Activated CD4-positive, alpha-beta T cell treated with anti-CD3 and anti-CD28 coated beads for 36 hours (primary cell): ENCODE results near the gene CCND3. TPM values are rescaled to one million over a fixed set of nuclear protein-coding genes. Genes with fewer than 3 reads are reported as not detected.
A peak's percentile ranks its signal among the peaks of the same experiment; 100 is the strongest.

Source experiments
- ATAC-seq: fragments of 200-7000 bp; cut with Tn5 transposase; one replicate; pipeline ENCODE4 v1.10.0; 2021; ENCODE audit warnings: mild to moderate bottlenecking, moderate library complexity
- CTCF ChIA-PET: fragments of 350-600 bp; sonication (Branson Sonifier 250); formaldehyde crosslinking; loops from one replicate; lab custom pipeline; 2021; ENCODE audit warnings: antibody characterized with exemption; lab: Charles Lee
- POLR2A ChIA-PET: fragments of 350-600 bp; sonication (Branson Sonifier 250); formaldehyde crosslinking; loops from one replicate; lab custom pipeline; 2021; ENCODE audit warnings: antibody characterized with exemption, inconsistent platforms; lab: Charles Lee
- DNase-seq: peaks from one replicate; pipeline ENCODE4 v3.0.0-alpha.2; 2020
- H3K27ac Mint-ChIP-seq: one replicate; pipeline ENCODE4 v1.8.0; 2021; ENCODE audit warnings: mixed read lengths
- H3K27me3 Mint-ChIP-seq: one replicate; pipeline ENCODE4 v1.8.0; 2021; ENCODE audit warnings: mixed read lengths
- H3K36me3 Mint-ChIP-seq: one replicate; pipeline ENCODE4 v1.8.0; 2021; ENCODE audit warnings: low read depth, mixed read lengths
- H3K4me1 Mint-ChIP-seq: one replicate; pipeline ENCODE4 v1.8.0; 2021; ENCODE audit warnings: mixed read lengths
- H3K4me3 Mint-ChIP-seq: one replicate; pipeline ENCODE4 v1.8.0; 2021; ENCODE audit warnings: mild to moderate bottlenecking, moderate library complexity, mixed read lengths
- H3K9me3 Mint-ChIP-seq: one replicate; pipeline ENCODE4 v1.8.0; 2021; ENCODE audit warnings: low read depth, mixed read lengths
- intact Hi-C, 2 experiments: fragments of 100-400 bp; cut with DNase I in 1 of 2; cut with micrococcal nuclease in 1 of 2; formaldehyde crosslinking; loops; one replicate each; pipeline versions ENCODE4 v1.14.2 to v1.15.1; 2022 to 2024; cut with DNase I, micrococcal nuclease
- total RNA-seq, 2 experiments: library from RNA; stranded (reverse); gene quantifications; one replicate each; pipeline ENCODE4 v1.2.3, GENCODE V29; 2021

Gene CCND3
- total RNA-seq, 2 experiments from 2014 or later = 625 to 806 TPM

DNA sequence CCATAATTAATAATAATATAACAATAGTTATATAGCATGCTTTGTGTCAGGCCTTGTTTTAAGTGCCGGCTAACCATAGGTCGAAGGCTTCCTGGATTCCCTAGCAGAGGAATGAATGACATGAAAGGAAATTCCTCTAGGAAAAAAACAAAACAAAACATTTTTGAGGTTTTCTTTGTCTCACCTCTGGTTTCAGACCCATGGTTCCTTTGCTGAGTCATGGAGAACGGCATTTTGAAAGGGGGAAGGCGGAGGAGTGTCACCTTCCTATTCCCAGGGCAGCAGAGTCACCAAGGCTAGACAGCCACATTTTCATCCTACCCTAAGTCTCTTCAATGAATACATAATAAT is 25.3 kb upstream of the CCND3 start:
- Mint-ChIP-seq H3K4me1 (peaks cover 89% of the 10 kb centered on the region), H3K27ac (peak overlapping the region; percentile 92), H3K36me3 (peaks cover 14% of the 10 kb centered on the region), H3K9me3 (peaks cover 3% of the 10 kb centered on the region), H3K4me3 (no peak overlapping the region), H3K27me3 (no peaks in the 10 kb centered on the region)
- ChIA-PET CTCF (interaction anchor here (0.6 to 2.3 kb wide), 6 partner anchors 11 to 84 kb away, joined by 3 to 14 read pairs (median 6); partner anchors contain the start of genes CCND3 and TAF8), POLR2A (interaction anchor here (0.7 to 1.4 kb wide), 3 partner anchors 10 to 73 kb away, joined by 3 to 7 read pairs (median 6); no protein-coding TSS in a partner anchor)
- intact Hi-C loops = no loop called here
- DNase-seq (peak; percentile 32), ATAC-seq (no peak)

- Mint-ChIP-seq H3K4me3 (no peak overlapping the region), H3K27ac (peak overlapping the region; percentile 75), H3K36me3 (peaks cover 20% of the 10 kb centered on the region), H3K27me3 (no peaks in the 10 kb centered on the region), H3K4me1 (peaks cover 92% of the 10 kb centered on the region), H3K9me3 (peaks cover 5% of the 10 kb centered on the region)
- intact Hi-C loops = no loop called here
- ATAC-seq = no peak
- DNase-seq = peak; percentile 9
- CTCF ChIA-PET = interaction anchor here (0.6 to 1.6 kb wide), 5 partner anchors 18 to 75 kb away, joined by 3 to 8 read pairs (median 4); partner anchors contain the start of gene CCND3
- POLR2A ChIA-PET = no interaction called here
These were observed 24.8 kb upstream of the CCND3 start for GRCh38 chr6:41966214-41966920.

DNA sequence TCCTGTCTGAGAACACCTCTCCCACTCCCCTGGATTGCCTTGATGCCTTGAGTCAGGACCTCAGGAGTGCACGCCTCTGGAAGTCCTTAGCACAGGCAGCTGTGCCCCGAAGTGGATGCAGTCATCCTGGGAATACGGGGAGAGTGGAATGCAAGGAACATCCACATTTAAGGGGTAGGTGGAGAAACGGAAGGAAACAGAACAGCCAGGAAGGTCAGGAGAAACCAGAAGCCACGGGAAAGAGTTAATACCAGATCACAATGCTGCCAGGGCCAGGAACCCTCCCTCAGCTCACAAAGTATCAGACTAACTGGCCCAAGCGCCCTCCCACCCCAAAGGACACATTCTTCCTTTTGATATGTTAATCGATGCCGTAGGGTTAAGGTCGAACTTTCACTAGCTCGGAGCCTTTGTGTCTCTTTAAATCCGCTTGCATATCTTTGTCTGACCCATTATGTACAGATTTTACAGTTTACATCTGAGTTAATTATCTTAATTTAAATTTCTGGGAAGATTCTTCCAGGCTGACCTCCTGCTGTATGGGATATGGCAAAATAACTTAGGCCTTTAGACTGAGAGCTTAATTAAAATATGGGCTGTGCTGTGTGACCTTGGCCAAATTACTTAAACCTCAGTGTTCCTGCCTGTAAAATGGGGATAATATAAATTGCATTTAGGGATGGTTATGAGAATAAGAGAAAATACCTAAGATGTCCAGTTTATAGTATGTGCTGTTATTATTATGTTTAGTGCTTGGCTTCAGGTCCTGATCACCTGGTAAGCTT is 24.0 kb upstream of the CCND3 start:
- CTCF ChIA-PET = interaction anchor here (0.7 to 2.6 kb wide), 5 partner anchors 12 to 76 kb away, joined by 3 to 11 read pairs (median 4); partner anchors contain the start of gene CCND3
- DNase-seq = peak; percentile 5
- POLR2A ChIA-PET = no interaction called here
- peak overlapping the region; percentile 81 for H3K27ac Mint-ChIP-seq
- intact Hi-C loops = no loop called here
- no peaks in the 10 kb centered on the region for H3K27me3 Mint-ChIP-seq
- peaks cover 5% of the 10 kb centered on the region for H3K9me3 Mint-ChIP-seq
- no peak for ATAC-seq
- H3K4me1 Mint-ChIP-seq = peaks cover 92% of the 10 kb centered on the region
- H3K36me3 Mint-ChIP-seq = peaks cover 19% of the 10 kb centered on the region
- H3K4me3 Mint-ChIP-seq = no peak overlapping the region

DNA sequence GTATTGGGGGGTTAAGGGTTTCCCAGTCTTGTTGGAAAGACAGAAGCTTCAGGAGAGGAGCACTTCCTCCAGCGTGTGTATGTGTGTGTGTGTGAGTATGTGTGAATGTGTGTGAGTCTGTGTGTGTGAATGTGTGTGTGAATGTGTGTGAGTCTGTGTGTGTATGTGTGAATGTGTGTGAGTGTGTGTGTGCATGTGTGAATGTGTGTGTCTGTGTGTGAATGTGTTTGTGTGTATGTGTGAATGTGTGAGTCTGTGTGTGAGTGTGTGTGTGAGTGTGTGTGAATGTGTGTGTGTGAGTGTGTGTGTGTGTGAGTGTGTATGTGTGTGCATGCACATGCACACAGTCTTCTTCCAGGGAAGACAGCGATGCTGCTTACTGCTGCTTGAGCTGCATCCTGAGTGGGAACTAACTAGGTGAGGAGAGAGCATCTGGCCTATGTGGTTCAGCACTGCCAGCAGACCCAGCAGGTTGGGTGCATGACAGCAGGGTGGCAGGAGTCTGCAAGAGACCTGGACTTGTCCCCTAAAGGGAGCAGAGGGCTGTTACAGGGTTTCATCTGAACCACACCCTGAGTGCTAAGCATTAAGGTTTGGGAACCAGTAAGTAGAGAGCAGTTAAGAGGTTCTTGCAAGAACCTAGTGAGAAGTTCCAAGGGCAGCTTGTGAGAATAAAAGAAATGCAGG is 22.7 kb upstream of the CCND3 start:
- Mint-ChIP-seq H3K4me1 (peaks cover 95% of the 10 kb centered on the region), H3K27ac (peak overlapping the region; percentile 86), H3K9me3 (peaks cover 5% of the 10 kb centered on the region), H3K27me3 (no peaks in the 10 kb centered on the region), H3K36me3 (peaks cover 29% of the 10 kb centered on the region), H3K4me3 (no peak overlapping the region)
- ChIA-PET CTCF (interaction anchor here (0.8 to 2.6 kb wide), 10 partner anchors 13 to 81 kb away, joined by 3 to 11 read pairs (median 4); no protein-coding TSS in a partner anchor), POLR2A (no interaction called here)
- intact Hi-C loops = loop anchor here in 1 of 2 experiments (5.0 kb wide), 1 partner anchor 48 kb away; no protein-coding TSS in a partner anchor
- peak; percentile 59 for DNase-seq
- peak; percentile 48 for ATAC-seq

GRCh38 chr6:41963371-41963770 is 21.8 kb upstream of the CCND3 start:
- Mint-ChIP-seq H3K27ac (peak overlapping the region; percentile 86), H3K4me3 (no peak overlapping the region), H3K9me3 (peaks cover 8% of the 10 kb centered on the region), H3K36me3 (peaks cover 39% of the 10 kb centered on the region), H3K4me1 (peaks cover 96% of the 10 kb centered on the region), H3K27me3 (no peaks in the 10 kb centered on the region)
- peak; percentile 43 for DNase-seq
- ATAC-seq = peak; percentile 11
- CTCF ChIA-PET = interaction anchor here (0.6 to 2.6 kb wide), 13 partner anchors 14 to 80 kb away, joined by 3 to 11 read pairs (median 4); no protein-coding TSS in a partner anchor
- intact Hi-C loops = loop anchor here in 1 of 2 experiments (5.0 kb wide), 1 partner anchor 49 kb away; no protein-coding TSS in a partner anchor
- POLR2A ChIA-PET = interaction anchor here (0.5 to 1.1 kb wide), 2 partner anchors 9 to 76 kb away, joined by 3 to 6 read pairs; no protein-coding TSS in a partner anchor

DNA sequence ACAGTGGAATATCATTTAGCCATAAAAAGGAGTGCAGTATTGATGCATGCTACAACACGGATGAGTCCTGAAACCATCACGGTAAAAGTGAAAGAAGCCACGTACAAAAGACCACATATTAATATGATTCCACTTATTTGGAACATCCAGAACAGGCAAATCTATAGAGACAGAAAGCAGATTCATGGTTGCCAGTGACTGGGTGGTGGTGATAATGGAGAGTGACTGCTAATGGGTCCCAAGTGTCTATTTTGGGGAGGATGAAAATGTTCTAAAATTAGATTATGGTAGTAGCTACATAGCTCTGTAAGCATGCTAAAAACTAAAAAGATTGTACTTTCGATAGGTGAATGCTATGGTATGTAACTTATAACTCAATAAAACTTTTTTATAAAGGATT is 18.4 kb upstream of the CCND3 start:
- POLR2A ChIA-PET = interaction anchor here (1.1 kb wide), 1 partner anchor 17 kb away, joined by 3 read pairs; no protein-coding TSS in a partner anchor
- ATAC-seq (no peak), DNase-seq (peak; percentile 1)
- peaks cover 89% of the 10 kb centered on the region for H3K4me1 Mint-ChIP-seq
- H3K36me3 Mint-ChIP-seq = peaks cover 44% of the 10 kb centered on the region
- intact Hi-C loops = loop anchor here in 1 of 2 experiments (5.0 kb wide), 1 partner anchor 52 kb away; no protein-coding TSS in a partner anchor
- H3K4me3 Mint-ChIP-seq = no peak overlapping the region
- CTCF ChIA-PET = interaction anchor here (0.7 to 1.7 kb wide), 5 partner anchors 16 to 81 kb away, joined by 3 to 5 read pairs (median 4); no protein-coding TSS in a partner anchor
- H3K27me3 Mint-ChIP-seq = no peaks in the 10 kb centered on the region
- H3K27ac Mint-ChIP-seq = peak overlapping the region; percentile 97
- peaks cover 8% of the 10 kb centered on the region for H3K9me3 Mint-ChIP-seq

- Mint-ChIP-seq H3K27ac (peak overlapping the region; percentile 97), H3K4me1 (peaks cover 83% of the 10 kb centered on the region), H3K36me3 (peaks cover 48% of the 10 kb centered on the region), H3K4me3 (peak overlapping the region; percentile 32), H3K27me3 (no peaks in the 10 kb centered on the region), H3K9me3 (peaks cover 8% of the 10 kb centered on the region)
- ATAC-seq (peak; percentile 87), DNase-seq (peak; percentile 71)
- CTCF ChIA-PET = interaction anchor here (0.7 to 1.7 kb wide), 3 partner anchors 18 to 255 kb away, joined by 4 to 5 read pairs (median 5); no protein-coding TSS in a partner anchor
- intact Hi-C loops = loop anchor here (1.0 to 2.0 kb wide), 6 partner anchors 12 to 81 kb away; no protein-coding TSS in a partner anchor
- POLR2A ChIA-PET = interaction anchor here (0.7 kb wide), 1 partner anchor 85 kb away, joined by 6 read pairs; no protein-coding TSS in a partner anchor
These were observed 16.6 kb upstream of the CCND3 start for GRCh38 chr6:41958022-41958856.

GRCh38 chr6:41957117-41957516 is 15.5 kb upstream of the CCND3 start:
- intact Hi-C loops = no loop called here
- ATAC-seq = no peak
- H3K9me3 Mint-ChIP-seq = peaks cover 5% of the 10 kb centered on the region
- ChIA-PET CTCF (interaction anchor here (1.3 kb wide), 1 partner anchor 77 kb away, joined by 5 read pairs; no protein-coding TSS in a partner anchor), POLR2A (no interaction called here)
- DNase-seq = no peak
- H3K27me3 Mint-ChIP-seq = no peaks in the 10 kb centered on the region
- peak overlapping the region; percentile 97 for H3K27ac Mint-ChIP-seq
- H3K36me3 Mint-ChIP-seq = peaks cover 45% of the 10 kb centered on the region
- H3K4me1 Mint-ChIP-seq = peaks cover 79% of the 10 kb centered on the region
- no peak overlapping the region for H3K4me3 Mint-ChIP-seq

GRCh38 chr6:41955412-41955811 is 13.8 kb upstream of the CCND3 start:
- intact Hi-C loops = no loop called here
- DNase-seq (no peak), ATAC-seq (no peak)
- H3K9me3 Mint-ChIP-seq = peaks cover 4% of the 10 kb centered on the region
- ChIA-PET CTCF (interaction anchor here (0.7 to 1.2 kb wide), 5 partner anchors 12 to 88 kb away, joined by 3 to 5 read pairs (median 3); partner anchors contain the start of gene CCND3), POLR2A (interaction anchor here (1.5 kb wide), 1 partner anchor 12 kb away, joined by 4 read pairs; no protein-coding TSS in a partner anchor)
- H3K4me1 Mint-ChIP-seq = peaks cover 69% of the 10 kb centered on the region
- H3K27ac Mint-ChIP-seq = peak overlapping the region; percentile 86
- H3K4me3 Mint-ChIP-seq = no peak overlapping the region
- H3K36me3 Mint-ChIP-seq = peaks cover 35% of the 10 kb centered on the region
- no peaks in the 10 kb centered on the region for H3K27me3 Mint-ChIP-seq
